Stomach (tissue), 4 donors: ENCODE results near the gene APP.
"Not testable (repeated sequence)": the region's sequence is repeated elsewhere in the genome, so short reads cannot be mapped to it uniquely, and the experiment has no call there.

Source experiments
- CTCF ChIP-seq, 7 experiments: fragments of 450-650 bp in 4 of 7; fragments of 200-600 bp in 3 of 7; sonication (generic) in 3 of 7; IDR thresholded peaks; one replicate each; pipeline ENCODE4 v1.5.1; 2016 to 2019; ENCODE audit warnings: antibody characterized with exemption in 7 of 7, control low read depth in 2 of 7, mild to moderate bottlenecking in 1 of 7
- EP300 ChIP-seq: sonication (generic); formaldehyde crosslinking; IDR thresholded peaks from one replicate; pipeline ENCODE4 v1.6.1; 2017; ENCODE audit warnings: antibody characterized with exemption
- POLR2A ChIP-seq, 4 donors: fragments of 450-650 bp; IDR thresholded peaks; one replicate each; pipeline ENCODE4 v1.6.1; 2016; ENCODE audit warnings: antibody characterized with exemption in 4 of 4, control low read depth in 2 of 4, mild to moderate bottlenecking in 1 of 4, moderate library complexity in 1 of 4
- POLR2AphosphoS5 ChIP-seq, 3 donors: sonication (generic); formaldehyde crosslinking; IDR thresholded peaks; one replicate each; pipeline ENCODE4 v1.6.1; 2016; ENCODE audit warnings: antibody characterized with exemption in 3 of 3

GRCh38 chr21:26131053-26131452, 39.5 kb downstream of the APP start:
- not testable (repeated sequence) for TF ChIP-seq CTCF (IDR thresholded peaks at IDR 0.05); POLR2AphosphoS5 (IDR thresholded peaks at IDR 0.05); POLR2A (IDR thresholded peaks at IDR 0.05); EP300
